Smooth muscle cell of the brain vasculature (primary cell): Measurements from ENCODE around the gene STK17A.
"Not testable (repeated sequence)": the region's sequence is repeated elsewhere in the genome, so short reads cannot be mapped to it uniquely, and the experiment has no call there.

ENCODE experiments used
- DNase-seq: peaks from one replicate; pipeline ENCODE4 v3.0.0-alpha.2; 2012; ENCODE audit warnings: low read depth, low spot score

Gene STK17A

GRCh38 chr7:43658718-43659548, 76.0 kb downstream of the STK17A start:
- DNase-seq, result no peak

GRCh38 chr7:43659549-43659896, 76.6 kb downstream of the STK17A start:
- DNase-seq, result no peak

GRCh38 chr7:43660141-43660540, 77.2 kb downstream of the STK17A start:
- DNase-seq, result no peak

- DNase-seq, result no peak
Observed at GRCh38 chr7:43664681-43665080, 81.8 kb downstream of the STK17A start.

- DNase-seq, result no peak
Observed at GRCh38 chr7:43666938-43667337, 84.0 kb downstream of the STK17A start.

- DNase-seq, result no peak
Observed at GRCh38 chr7:43668035-43668434, 85.1 kb downstream of the STK17A start.

- no peak for DNase-seq
Observed at GRCh38 chr7:43669286-43670081, 86.6 kb downstream of the STK17A start.

- DNase-seq, result no peak
Observed at GRCh38 chr7:43671521-43671920, 88.6 kb downstream of the STK17A start.

- DNase-seq, result not testable (repeated sequence)
Observed at GRCh38 chr7:43673243-43673976, 90.5 kb downstream of the STK17A start.

- no peak for DNase-seq
Observed at GRCh38 chr7:43674559-43675436, 91.9 kb downstream of the STK17A start.
